A549 treated with GW870086 at 1 μM for 4 hours (cell line): ENCODE results near the gene ALG2. TPM values are rescaled to one million over a fixed set of nuclear protein-coding genes. Genes with fewer than 3 reads are reported as not detected.

Experiments
- total RNA-seq: library from RNA; stranded (reverse); fragments of 200-300 nt; extraction: Qiagen RNA extraction; gene quantifications from 5 replicates; pipeline ENCODE4 v1.2.3, GENCODE V29; 2022; ENCODE audit warnings: low read depth

ALG2 gene
- total RNA-seq = 46.5 to 51.8 TPM (median 48.7 TPM) in 5 replicates

DNA sequence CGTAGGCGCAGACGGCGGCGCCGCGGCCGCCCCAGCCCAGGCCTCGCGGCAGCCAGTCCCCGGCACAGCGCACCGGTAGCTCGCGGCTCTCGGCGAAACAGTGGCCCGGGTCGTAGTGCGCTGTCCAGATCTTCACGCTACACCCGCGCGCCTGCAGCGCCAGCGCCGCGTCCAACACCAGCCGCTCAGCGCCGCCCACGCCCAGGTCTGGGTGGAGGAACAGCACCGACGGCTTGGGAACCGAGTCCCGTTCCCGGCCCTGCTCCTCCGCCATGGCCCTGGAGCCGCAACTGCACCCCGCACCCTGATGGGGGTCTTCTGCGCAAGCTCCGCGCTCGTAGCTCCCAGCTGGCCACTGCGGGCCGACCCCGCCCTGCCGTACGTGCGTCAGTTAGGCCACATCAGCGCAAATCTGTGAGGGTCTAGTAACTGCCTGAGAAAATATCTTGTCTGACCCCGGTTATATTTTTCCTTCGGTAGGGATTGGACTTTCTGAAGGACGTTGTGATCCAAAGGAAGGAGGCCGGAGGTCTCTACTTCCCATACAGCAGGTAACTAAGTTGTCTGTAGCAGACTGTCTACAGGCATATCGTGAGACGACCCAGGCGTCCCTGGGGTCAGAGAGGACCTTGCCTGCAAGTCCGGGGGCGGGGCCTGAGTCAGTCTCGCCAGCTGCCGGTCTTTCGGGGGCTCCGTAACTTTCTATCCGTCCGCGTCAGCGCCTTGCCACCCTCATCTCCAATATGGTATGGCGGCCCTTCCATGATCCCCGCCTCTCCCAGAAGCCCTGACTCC is at the start of gene ALG2, which contains the start of gene SEC61B:
ALG2 (minus strand) TSS at position 322 of the 795 bp plus-strand sequence; CDS start at position 274, 48 bp downstream.
SEC61B (plus strand) TSS at position 662 of the 795 bp plus-strand sequence; CDS start at position 744, 82 bp downstream.

Other genes with a start within 250 kb of the ALG2 start
- 36.7 to 77.5 TPM (median 69.8 TPM) in 5 replicates for gene TGFBR1, start 116.8 kb downstream of the ALG2 start, total RNA-seq
- 292 to 337 TPM (median 326 TPM) in 5 replicates for gene SEC61B, start 340 bp upstream of the ALG2 start, total RNA-seq